KOPT-K1 (cell line): ENCODE measurements around the gene SLC25A15.

Source experiments
- H3K27ac ChIP-seq: fragments of 200-600 bp; sonication (generic); 2 replicates; pipeline ENCODE4 v1.5.1; 2016; ENCODE audit warnings: antibody characterized with exemption, mild to moderate bottlenecking, low read depth, low read length; ENCODE audit not compliant: poor library complexity, severe bottlenecking
- H3K36me3 ChIP-seq: fragments of 200-600 bp; sonication (generic); 2 replicates; pipeline ENCODE4 v1.5.1; 2017; ENCODE audit warnings: antibody characterized with exemption, mild to moderate bottlenecking, low read length, moderate library complexity; ENCODE audit not compliant: insufficient read depth
- H3K9me3 ChIP-seq: fragments of 200-600 bp; sonication (generic); 2 replicates; pipeline ENCODE4 v1.5.1; 2017; ENCODE audit warnings: antibody characterized with exemption, low read length, mild to moderate bottlenecking; ENCODE audit not compliant: insufficient read depth, poor library complexity, severe bottlenecking

SLC25A15 gene

GRCh38 chr13:40794414-40795368 is 5.3 kb downstream of the SLC25A15 start:
- Histone ChIP-seq H3K36me3 (peaks cover 54% of the 10 kb centered on the region), H3K27ac (no peak overlapping the region), H3K9me3 (no peaks in the 10 kb centered on the region)

DNA sequence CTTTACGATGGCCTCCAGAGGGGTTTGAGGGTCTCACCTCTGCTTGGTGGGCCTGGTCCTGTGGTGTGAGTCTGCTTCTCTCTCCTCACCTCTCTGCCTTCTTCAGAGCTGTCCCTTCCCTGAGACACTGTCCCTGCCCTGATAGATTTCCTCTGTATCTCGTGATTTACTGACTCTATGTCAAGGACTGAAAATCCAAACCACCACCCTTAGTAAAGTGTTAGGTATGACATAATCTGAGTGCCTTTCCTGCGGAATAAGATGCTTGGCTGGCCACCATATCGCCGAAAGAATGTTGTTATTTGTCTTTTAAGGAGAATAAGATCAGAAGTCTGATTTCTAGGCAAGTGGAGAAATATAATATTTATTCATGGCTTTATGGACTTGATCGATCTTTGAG is 7.2 kb downstream of the SLC25A15 start:
- Histone ChIP-seq H3K9me3 (no peaks in the 10 kb centered on the region), H3K27ac (no peak overlapping the region), H3K36me3 (peaks cover 73% of the 10 kb centered on the region)

DNA sequence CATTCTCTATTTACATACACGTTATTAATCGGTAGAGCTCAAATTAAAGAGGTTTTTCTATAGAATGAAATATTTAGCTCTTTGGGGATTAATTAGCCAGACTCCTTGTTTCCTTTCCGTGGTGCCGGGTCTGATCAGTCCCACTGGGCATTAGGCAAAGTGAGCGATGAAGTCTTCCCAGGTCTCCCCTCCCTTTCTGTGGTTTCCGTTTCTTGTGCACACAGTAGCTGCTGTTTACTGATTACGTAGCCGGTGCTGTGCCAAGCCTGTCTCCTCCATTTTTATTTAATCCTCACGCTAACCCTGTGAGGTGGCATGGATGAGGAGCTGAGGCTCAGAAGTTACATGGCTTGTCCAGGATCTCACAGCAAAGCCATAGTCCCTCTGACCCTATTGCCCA is 9.0 kb downstream of the SLC25A15 start:
- H3K36me3 ChIP-seq: peaks cover 87% of the 10 kb centered on the region
- H3K9me3 ChIP-seq: no peaks in the 10 kb centered on the region
- peak overlapping the region; percentile 59 for H3K27ac ChIP-seq

DNA sequence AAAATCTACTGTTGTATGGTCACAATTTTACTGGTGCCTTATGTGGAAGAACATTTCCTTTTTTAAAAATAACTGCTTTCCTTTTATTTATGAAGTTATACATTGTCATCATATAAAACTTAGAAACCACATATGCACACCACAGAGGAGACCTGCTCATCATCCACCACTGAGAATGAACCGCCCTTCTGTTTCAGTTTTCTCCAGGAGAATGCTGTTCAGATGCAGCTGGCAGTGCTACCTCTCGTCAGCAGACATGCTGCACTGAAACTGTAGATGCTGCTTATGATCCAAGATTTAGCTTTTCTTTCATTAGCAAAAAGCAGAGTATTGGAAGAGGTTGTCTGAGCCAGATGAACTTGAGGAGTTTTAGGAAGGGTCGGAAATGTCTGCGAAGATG is 10.1 kb downstream of the SLC25A15 start:
- Histone ChIP-seq H3K27ac (no peak overlapping the region), H3K9me3 (no peaks in the 10 kb centered on the region), H3K36me3 (peaks cover 86% of the 10 kb centered on the region)

DNA sequence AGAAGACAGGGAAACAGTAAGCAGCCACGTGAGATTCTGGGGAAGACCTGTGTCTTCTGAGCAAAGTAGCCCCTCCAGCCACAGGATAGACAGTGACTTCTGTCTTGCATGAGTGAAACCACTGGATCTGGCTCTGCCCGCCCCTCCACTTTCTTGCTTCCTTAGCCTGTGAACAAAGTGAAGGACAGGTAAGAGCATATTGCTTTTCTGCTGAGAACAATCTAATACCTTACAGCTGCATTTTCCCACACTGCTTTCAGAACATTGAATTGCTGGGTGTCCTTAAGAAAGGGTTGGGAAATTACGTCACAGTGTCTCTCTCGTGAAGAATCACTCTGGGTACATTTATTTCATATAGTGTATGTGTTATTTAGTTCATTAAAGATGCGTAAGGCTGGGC is 11.1 kb downstream of the SLC25A15 start:
- no peaks in the 10 kb centered on the region for H3K9me3 ChIP-seq
- H3K27ac ChIP-seq: no peak overlapping the region
- peaks cover 85% of the 10 kb centered on the region for H3K36me3 ChIP-seq

DNA sequence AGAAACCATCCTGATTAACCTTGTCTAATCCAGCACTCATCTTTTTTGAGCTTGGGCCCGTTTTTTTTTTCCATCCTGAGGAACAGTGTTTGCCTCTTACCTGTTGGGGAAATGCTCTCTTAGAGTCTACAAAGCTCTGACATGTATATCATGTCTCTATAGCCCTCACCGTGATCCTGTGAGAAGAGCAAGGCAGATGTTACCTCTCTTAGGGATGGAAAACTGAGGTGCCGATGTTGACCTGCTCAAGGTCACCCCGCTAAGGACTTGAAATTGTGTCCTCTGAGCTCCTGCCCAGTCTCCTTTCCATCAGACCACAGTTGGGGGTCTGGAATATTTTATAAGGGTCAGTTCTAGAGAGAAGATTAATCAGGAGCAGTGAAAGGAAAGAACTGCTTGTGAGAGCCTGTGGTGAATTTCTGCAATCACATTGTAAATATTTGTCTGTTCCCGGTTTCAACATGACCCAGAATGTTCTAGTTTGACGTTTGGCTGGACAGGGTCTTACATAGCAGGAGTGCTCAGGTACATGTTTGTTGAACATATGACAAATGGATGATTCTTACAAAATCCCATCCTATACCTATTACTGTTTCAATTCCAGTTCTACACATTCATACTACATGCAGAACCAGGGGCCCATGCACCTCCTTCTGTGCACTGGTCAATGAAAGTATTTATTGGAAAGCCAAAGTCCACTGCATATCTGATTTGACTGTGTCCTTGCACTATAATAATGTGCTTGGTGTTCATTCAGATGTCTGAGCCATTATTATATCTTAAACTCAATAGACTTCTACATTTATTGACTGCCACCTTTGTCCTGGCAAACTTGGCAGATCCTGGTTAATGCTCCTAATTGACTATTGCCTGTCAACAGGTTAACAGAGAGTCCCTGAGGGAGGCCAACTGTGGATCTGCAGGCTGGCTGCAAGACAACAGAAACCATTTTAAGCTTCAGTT is 12.1 kb downstream of the SLC25A15 start:
- Histone ChIP-seq H3K27ac (no peak overlapping the region), H3K36me3 (peaks cover 87% of the 10 kb centered on the region), H3K9me3 (no peaks in the 10 kb centered on the region)

GRCh38 chr13:40803316-40803715 is 13.9 kb downstream of the SLC25A15 start:
- Histone ChIP-seq H3K36me3 (peaks cover 97% of the 10 kb centered on the region), H3K27ac (no peak overlapping the region), H3K9me3 (no peaks in the 10 kb centered on the region)

GRCh38 chr13:40806241-40806640 is 16.8 kb downstream of the SLC25A15 start:
- Histone ChIP-seq H3K27ac (no peak overlapping the region), H3K36me3 (peaks cover 94% of the 10 kb centered on the region), H3K9me3 (no peaks in the 10 kb centered on the region)

- Histone ChIP-seq H3K9me3 (no peaks in the 10 kb centered on the region), H3K36me3 (peaks cover 90% of the 10 kb centered on the region)
These were observed 20.1 kb downstream of the SLC25A15 start for GRCh38 chr13:40809471-40809870.

GRCh38 chr13:40812102-40812501 is 22.7 kb downstream of the SLC25A15 start:
- Histone ChIP-seq H3K36me3 (peaks cover 66% of the 10 kb centered on the region), H3K27ac (no peak overlapping the region), H3K9me3 (peaks cover 9% of the 10 kb centered on the region)

More at GRCh38 chr13:40809471-40809870, 20.1 kb downstream of the SLC25A15 start:
- H3K27ac ChIP-seq: no peak overlapping the region

DNA sequence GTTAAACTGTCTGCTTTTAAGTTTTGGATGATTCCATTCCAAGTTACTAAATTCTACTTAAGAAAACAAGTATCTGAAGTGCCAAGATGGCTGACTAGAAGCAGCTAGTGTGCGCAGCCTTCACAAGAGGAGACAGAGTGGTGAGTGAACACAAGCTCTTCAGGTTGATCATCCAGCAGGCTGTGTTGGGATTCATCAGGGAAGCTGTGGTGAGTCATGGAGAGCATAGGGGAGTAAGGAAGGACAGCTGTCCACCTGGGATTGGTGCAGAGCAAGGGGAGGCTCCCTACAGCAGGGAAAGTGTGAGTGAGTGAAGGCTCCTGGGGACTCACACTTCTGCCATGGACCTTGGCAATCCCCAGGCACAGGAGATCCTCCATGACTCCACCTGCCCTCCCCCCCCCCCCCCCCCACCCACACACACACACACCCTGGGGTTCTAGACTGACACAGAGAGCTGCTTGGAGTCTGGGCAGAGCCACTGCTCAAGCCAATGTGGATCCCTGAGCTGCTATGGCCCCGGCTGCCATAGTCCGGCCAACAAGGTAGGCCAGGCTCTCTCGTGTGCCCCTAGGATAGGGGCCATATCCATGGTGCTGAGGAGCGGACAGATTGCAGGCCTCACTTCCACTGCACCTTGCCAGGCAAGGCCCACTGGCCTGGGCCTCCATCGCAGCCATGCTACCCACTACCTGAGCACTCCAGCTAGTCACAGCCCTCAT is 23.5 kb downstream of the SLC25A15 start:
- Histone ChIP-seq H3K36me3 (peaks cover 59% of the 10 kb centered on the region), H3K27ac (no peak overlapping the region), H3K9me3 (peaks cover 9% of the 10 kb centered on the region)

DNA sequence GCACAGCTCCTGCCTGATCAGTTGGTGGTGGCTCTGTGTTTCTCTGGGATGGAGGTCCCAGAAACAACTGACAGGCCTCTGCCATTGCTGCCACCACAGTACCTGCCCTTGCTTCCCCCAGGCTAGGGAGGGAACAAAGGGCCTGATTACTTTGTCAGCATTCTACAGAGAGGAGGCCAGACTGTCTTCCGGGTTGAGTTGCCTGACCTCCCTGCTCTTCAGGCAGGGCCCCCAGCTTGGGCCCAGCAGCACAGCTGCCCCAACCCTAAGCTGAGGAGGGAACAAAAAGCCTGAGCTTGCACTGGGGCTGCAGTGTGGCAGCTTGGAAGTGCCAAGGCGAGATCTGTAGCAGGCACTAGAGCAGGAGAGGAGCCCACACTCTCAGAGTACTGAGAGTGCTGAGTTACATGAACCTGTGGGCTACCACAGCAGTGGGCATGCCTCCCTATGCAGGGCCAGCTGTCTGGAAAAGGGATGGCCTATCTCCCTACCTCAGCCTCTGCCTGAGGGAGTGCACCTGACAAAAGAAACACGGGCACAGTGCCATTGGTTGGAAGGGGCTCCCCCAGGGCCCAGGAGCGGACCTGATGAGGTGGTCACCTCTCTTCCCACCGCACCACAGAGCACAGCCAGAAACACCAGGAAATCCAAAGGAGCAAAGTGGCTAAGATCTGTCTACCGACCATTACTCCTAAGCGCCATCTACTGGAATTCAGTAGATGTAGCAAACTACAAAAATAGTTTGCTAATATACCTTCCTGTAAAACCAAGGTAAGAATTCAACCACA is 24.4 kb downstream of the SLC25A15 start:
- Histone ChIP-seq H3K27ac (no peak overlapping the region), H3K9me3 (peaks cover 9% of the 10 kb centered on the region), H3K36me3 (peaks cover 50% of the 10 kb centered on the region)

GRCh38 chr13:40814803-40815202 is 25.4 kb downstream of the SLC25A15 start:
- Histone ChIP-seq H3K27ac (no peak overlapping the region), H3K9me3 (peaks cover 9% of the 10 kb centered on the region), H3K36me3 (peaks cover 41% of the 10 kb centered on the region)

GRCh38 chr13:40818926-40819325 is 29.5 kb downstream of the SLC25A15 start:
- Histone ChIP-seq H3K36me3 (peaks cover 6% of the 10 kb centered on the region; the same call in 1 of the 2 replicates), H3K9me3 (peaks cover 9% of the 10 kb centered on the region), H3K27ac (no peak overlapping the region)
